ENCODE results near the gene ENPP6.
"Not testable (repeated sequence)": the region's sequence is repeated elsewhere in the genome, so short reads cannot be mapped to it uniquely, and the experiment has no call there.

ENPP6 gene

DNA sequence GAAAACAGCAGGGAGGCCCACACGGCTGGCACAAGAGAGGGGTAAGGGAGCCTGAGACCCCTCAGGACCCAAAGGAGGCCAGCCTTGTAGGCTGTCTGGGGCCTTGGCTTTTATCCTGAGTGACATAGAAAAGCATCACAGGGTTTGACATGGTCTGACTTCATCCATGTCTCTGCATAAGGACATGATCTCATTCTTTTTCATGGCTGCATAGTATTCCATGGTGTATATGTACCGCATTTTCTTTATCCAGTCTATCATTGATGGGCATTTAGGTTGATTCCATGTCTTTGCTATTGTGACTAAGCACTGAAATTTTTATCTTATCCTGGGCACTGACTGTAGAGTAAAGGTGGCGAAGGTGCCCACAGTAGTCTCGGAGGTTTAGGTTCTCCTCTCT lies 166.4 kb downstream of the ENPP6 start:
- DNase-seq, result not testable (repeated sequence)

DNA sequence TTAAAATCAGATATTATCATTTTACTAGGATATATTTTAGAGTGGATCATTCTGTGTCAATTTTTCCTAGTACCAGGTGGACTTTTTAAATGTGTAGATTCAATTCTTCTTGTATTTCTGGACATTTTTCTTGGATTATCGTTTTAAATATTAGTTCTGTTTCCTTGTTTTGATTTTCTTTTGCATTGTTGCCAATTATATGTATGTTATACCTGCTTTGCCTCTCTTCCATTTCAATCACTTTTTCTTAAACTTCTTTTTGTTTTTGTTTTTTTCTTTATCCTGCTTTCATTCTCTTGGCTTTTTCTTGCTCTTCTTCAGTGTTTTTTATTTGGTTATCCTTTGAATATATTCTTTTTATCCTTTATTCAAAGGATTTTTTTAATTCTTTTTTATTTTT lies 171.5 kb downstream of the ENPP6 start:
- DNase-seq, result no peak

DNA sequence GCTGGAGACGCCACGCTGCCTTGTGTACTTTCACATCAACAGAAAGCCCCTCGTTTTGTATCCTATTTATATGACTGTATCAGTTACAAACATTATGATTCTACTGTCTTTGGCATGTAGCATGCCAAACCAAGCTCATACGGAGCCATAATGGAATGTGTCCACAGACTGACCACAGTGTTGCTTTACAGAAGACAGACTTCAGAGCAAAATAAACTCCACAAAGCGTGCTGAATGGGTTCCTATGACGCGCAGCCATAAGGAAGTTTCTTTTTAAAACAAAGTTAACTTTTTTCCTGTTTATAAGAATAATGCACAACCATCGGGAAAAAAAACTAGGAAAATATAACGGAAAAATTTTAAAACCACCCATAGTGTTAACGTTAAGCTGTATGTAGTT lies 176.5 kb downstream of the ENPP6 start:
- no peak for DNase-seq

DNA sequence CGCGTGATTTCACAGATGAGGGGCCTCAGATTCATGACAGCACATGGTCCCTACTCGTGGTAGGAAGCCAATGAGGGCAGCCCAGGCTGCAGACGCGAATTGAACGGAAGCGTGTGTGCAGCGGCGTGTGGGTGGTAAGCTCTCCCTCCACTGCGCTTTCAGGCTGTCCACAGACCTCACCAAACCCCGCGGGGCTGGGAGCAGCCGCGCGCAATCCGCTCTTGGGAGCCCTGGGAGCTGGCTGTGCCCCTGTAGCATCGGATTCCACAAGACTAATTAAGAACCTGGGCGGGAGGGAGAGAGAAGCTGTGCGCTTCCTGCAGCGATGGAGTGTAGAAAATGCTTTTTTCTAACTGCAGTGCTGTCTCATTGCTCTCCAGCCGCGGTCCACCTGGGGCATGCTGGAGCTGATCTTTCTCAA lies 177.7 kb downstream of the ENPP6 start:
- DNase-seq, result no peak
